ENCODE data around the gene C12orf54.
"Not testable (repeated sequence)": the region's sequence is repeated elsewhere in the genome, so short reads cannot be mapped to it uniquely, and the experiment has no call there.

The C12orf54 gene

GRCh38 chr12:48482198-48482597, at the start of gene C12orf54:
Gene C12orf54 (plus strand): TSS chr12:48482498. CDS start chr12:48483297, 799 bp downstream.
- DNase-seq (ENCODE audit: low spot score) = no peak

- DNase-seq (ENCODE audit: low spot score) = not testable (repeated sequence)
Measured at GRCh38 chr12:48434016-48434415, 48.3 kb upstream of the C12orf54 start.

- DNase-seq (ENCODE audit: low spot score) = peak; percentile 66
Measured at GRCh38 chr12:48441069-48441468, 41.2 kb upstream of the C12orf54 start.

- DNase-seq (ENCODE audit: low spot score) = peak; percentile 59
Measured at GRCh38 chr12:48442179-48442847, 40.0 kb upstream of the C12orf54 start.

- no peak for DNase-seq (ENCODE audit: low spot score)
Measured at GRCh38 chr12:48445538-48445937, 36.8 kb upstream of the C12orf54 start.

- DNase-seq (ENCODE audit: low spot score) = no peak
Measured at GRCh38 chr12:48446161-48446776, 36.0 kb upstream of the C12orf54 start.

GRCh38 chr12:48447755-48448154, 34.5 kb upstream of the C12orf54 start:
- no peak for DNase-seq (ENCODE audit: low spot score)

GRCh38 chr12:48451372-48451771, 30.9 kb upstream of the C12orf54 start:
- no peak for DNase-seq (ENCODE audit: low spot score)

- DNase-seq (ENCODE audit: low spot score) = not testable (repeated sequence)
Measured at GRCh38 chr12:48452961-48453360, 29.3 kb upstream of the C12orf54 start.

- no peak for DNase-seq (ENCODE audit: low spot score)
Measured at GRCh38 chr12:48454667-48455066, 27.6 kb upstream of the C12orf54 start.

- no peak for DNase-seq (ENCODE audit: low spot score)
Measured at GRCh38 chr12:48455116-48455515, 27.2 kb upstream of the C12orf54 start.

GRCh38 chr12:48459259-48459658, 23.0 kb upstream of the C12orf54 start:
- no peak for DNase-seq (ENCODE audit: low spot score)

GRCh38 chr12:48469027-48469426, 13.3 kb upstream of the C12orf54 start:
- not testable (repeated sequence) for DNase-seq (ENCODE audit: low spot score)

- DNase-seq (ENCODE audit: low spot score) = no peak
Measured at GRCh38 chr12:48472259-48472658, 10.0 kb upstream of the C12orf54 start, which contains the start of gene ANP32D. Gene ANP32D (plus strand): TSS chr12:48472559. CDS start chr12:48472665, 106 bp downstream.

- DNase-seq (ENCODE audit: low spot score) = no peak
Measured at GRCh38 chr12:48473061-48473460, 9.2 kb upstream of the C12orf54 start.

- not testable (repeated sequence) for DNase-seq (ENCODE audit: low spot score)
Measured at GRCh38 chr12:48474497-48474896, 7.8 kb upstream of the C12orf54 start.

- no peak for DNase-seq (ENCODE audit: low spot score)
Measured at GRCh38 chr12:48482930-48483329, 632 bp downstream of the C12orf54 start.

- no peak for DNase-seq (ENCODE audit: low spot score)
Measured at GRCh38 chr12:48486261-48486660, 4.0 kb downstream of the C12orf54 start.

- DNase-seq (ENCODE audit: low spot score) = no peak
Measured at GRCh38 chr12:48486679-48487078, 4.4 kb downstream of the C12orf54 start.

GRCh38 chr12:48489012-48489411, 6.7 kb downstream of the C12orf54 start:
- DNase-seq (ENCODE audit: low spot score) = no peak

GRCh38 chr12:48489456-48489855, 7.2 kb downstream of the C12orf54 start:
- not testable (repeated sequence) for DNase-seq (ENCODE audit: low spot score)

- not testable (repeated sequence) for DNase-seq (ENCODE audit: low spot score)
Measured at GRCh38 chr12:48500281-48500680, 18.0 kb downstream of the C12orf54 start.

GRCh38 chr12:48506836-48507235, 24.5 kb downstream of the C12orf54 start:
- DNase-seq (ENCODE audit: low spot score) = not testable (repeated sequence)

GRCh38 chr12:48508987-48509386, 26.7 kb downstream of the C12orf54 start:
- DNase-seq (ENCODE audit: low spot score) = no peak
